GM23338 (cell line): ENCODE results near the gene PSMD10. TPM values are rescaled to one million over a fixed set of nuclear protein-coding genes. Genes with fewer than 3 reads are reported as not detected.

ENCODE experiments used
- ATAC-seq: fragments of 200-7000 bp; cut with Tn5 transposase; 3 replicates; pipeline ENCODE4 v1.9.1; 2020
- DNase-seq: peaks from one replicate; pipeline ENCODE4 v3.0.0-alpha.2; 2015; ENCODE audit warnings: low spot score
- H2AFZ ChIP-seq: fragments of 200-600 bp; sonication (generic); 2 replicates; pipeline ENCODE4 v1.8.0; 2016; ENCODE audit warnings: antibody characterized with exemption, mild to moderate bottlenecking, moderate library complexity
- H3F3A ChIP-seq: fragments of 200-600 bp; sonication (generic); replicated peaks from 2 replicates; pipeline ENCODE4 v1.8.0; 2017; ENCODE audit warnings: antibody characterized with exemption, mixed run types, low read depth
- H3K27ac ChIP-seq: fragments of 200-600 bp; sonication (generic); 2 replicates; pipeline ENCODE4 v1.6.1; 2016; ENCODE audit warnings: low read depth
- H3K27me3 ChIP-seq: fragments of 200-600 bp; sonication (generic); 2 replicates; pipeline ENCODE4 v1.8.0; 2016; ENCODE audit warnings: mild to moderate bottlenecking, mixed run types, moderate library complexity; ENCODE audit not compliant: insufficient read depth
- H3K36me3 ChIP-seq: fragments of 200-600 bp; sonication (generic); 2 replicates; pipeline ENCODE4 v1.8.0; 2016; ENCODE audit warnings: mild to moderate bottlenecking; ENCODE audit not compliant: insufficient read depth
- H3K4me1 ChIP-seq: fragments of 200-600 bp; sonication (generic); 2 replicates; pipeline ENCODE4 v1.8.0; 2016; ENCODE audit warnings: mild to moderate bottlenecking, moderate library complexity; ENCODE audit not compliant: insufficient read depth
- H3K4me2 ChIP-seq: fragments of 200-600 bp; sonication (generic); 2 replicates; pipeline ENCODE4 v1.7.1; 2017; ENCODE audit warnings: mixed run types
- H3K4me3 ChIP-seq: fragments of 200-600 bp; sonication (generic); 2 replicates; pipeline ENCODE4 v1.6.1; 2016; ENCODE audit warnings: mixed run types
- H3K79me2 ChIP-seq: fragments of 200-600 bp; sonication (generic); replicated peaks from 2 replicates; pipeline ENCODE4 v1.8.0; 2017; ENCODE audit warnings: mild to moderate bottlenecking; ENCODE audit not compliant: insufficient read depth
- H3K9me2 ChIP-seq: fragments of 200-600 bp; sonication (generic); 2 replicates; pipeline ENCODE4 v1.8.0; 2017; ENCODE audit not compliant: insufficient read depth
- H4K20me1 ChIP-seq: fragments of 200-600 bp; sonication (generic); replicated peaks from 2 replicates; pipeline ENCODE4 v1.8.0; 2017; ENCODE audit warnings: mild to moderate bottlenecking; ENCODE audit not compliant: insufficient read depth
- H3K27ac Mint-ChIP-seq: 2 replicates; pipeline ENCODE4 v1.8.0; 2020; ENCODE audit warnings: inconsistent platforms, mild to moderate bottlenecking, moderate library complexity, mixed read lengths
- H3K27me3 Mint-ChIP-seq: 3 replicates; pipeline ENCODE4 v1.8.0; 2022; ENCODE audit warnings: low read depth, mild to moderate bottlenecking, moderate library complexity, mixed read lengths, inconsistent platforms; ENCODE audit not compliant: insufficient read depth, poor library complexity
- H3K36me3 Mint-ChIP-seq: 3 replicates; pipeline ENCODE4 v1.8.0; 2021; ENCODE audit warnings: low read depth, mild to moderate bottlenecking, inconsistent platforms, moderate library complexity, mixed read lengths
- H3K4me1 Mint-ChIP-seq: 3 replicates; pipeline ENCODE4 v1.8.0; 2020; ENCODE audit warnings: mild to moderate bottlenecking, inconsistent platforms, mixed read lengths
- H3K4me3 Mint-ChIP-seq: 3 replicates; pipeline ENCODE4 v1.8.0; 2021; ENCODE audit warnings: moderate library complexity, mild to moderate bottlenecking, inconsistent platforms, mixed read lengths
- H3K9me3 Mint-ChIP-seq: 3 replicates; pipeline ENCODE4 v1.8.0; 2020; ENCODE audit warnings: moderate library complexity, mild to moderate bottlenecking, inconsistent platforms, mixed read lengths
- CREB1 ChIP-seq: fragments of 250-450 bp; sonication (Bioruptor Pico); IDR thresholded peaks from 2 replicates; pipeline ENCODE4 v1.5.0; 2020; ENCODE audit warnings: low read depth, mild to moderate bottlenecking, moderate library complexity
- ETS1 ChIP-seq: IDR thresholded peaks from 2 replicates; pipeline ENCODE4 v1.6.1; 2016; ENCODE audit warnings: antibody characterized with exemption
- EZH2phosphoT487 ChIP-seq: fragments of 200-600 bp; sonication (generic); IDR thresholded peaks from one replicate; pipeline ENCODE4 v1.8.1; 2018; ENCODE audit warnings: antibody characterized with exemption; ENCODE audit not compliant: unreplicated experiment
- JUNB ChIP-seq: IDR thresholded peaks from one replicate; pipeline ENCODE4 v1.6.1; 2016; ENCODE audit warnings: antibody characterized with exemption; ENCODE audit not compliant: unreplicated experiment
- NANOG ChIP-seq: IDR thresholded peaks from 2 replicates; pipeline ENCODE4 v1.6.1; 2016; ENCODE audit warnings: antibody characterized with exemption, borderline replicate concordance
- POLR2AphosphoS5 ChIP-seq: IDR thresholded peaks from 2 replicates; pipeline ENCODE4 v1.6.1; 2016; ENCODE audit warnings: antibody characterized with exemption, low read depth
- STAT1 ChIP-seq: IDR thresholded peaks from one replicate; pipeline ENCODE4 v1.6.1; 2016; ENCODE audit warnings: antibody characterized with exemption; ENCODE audit not compliant: unreplicated experiment
- ZNF114 ChIP-seq: fragments of 250-450 bp; sonication (Bioruptor Pico); IDR thresholded peaks from 2 replicates; pipeline ENCODE4 v1.5.0; 2020; ENCODE audit warnings: mild to moderate bottlenecking, moderate library complexity
- ZNF462 ChIP-seq: fragments of 250-450 bp; sonication (Bioruptor Pico); IDR thresholded peaks from 2 replicates; pipeline ENCODE4 v1.5.0; 2020; ENCODE audit warnings: mild to moderate bottlenecking, moderate library complexity
- polyA plus RNA-seq: library from polyadenylated mRNA; unstranded; fragments of >200 nt; fragmentation: Nextera tagmentation; extraction: Ambion mirVana; gene quantifications from 2 replicates; pipeline ENCODE4 v1.2.1, GENCODE V29; 2016
- total RNA-seq: library from RNA; depleted of rRNA; stranded (reverse); fragments of >200 nt; shearing (Covaris generic); gene quantifications from 2 replicates; pipeline ENCODE4 v1.2.3, GENCODE V29; 2014

The PSMD10 gene
- total and polyA plus RNA-seq, 2 experiments from 2014 or later: 53.0 to 61.2 TPM

GRCh38 chrX:108131471-108131870 is 40.1 kb upstream of the PSMD10 start (continued):
- TF ChIP-seq ZNF462 (no peak), POLR2AphosphoS5 (no peak)

GRCh38 chrX:108130889-108131288 is 39.5 kb upstream of the PSMD10 start:
- Histone ChIP-seq H3K9me2 (no peaks in the 10 kb centered on the region), H2AFZ (no peak overlapping the region), H3K4me1 (peaks cover 4% of the 10 kb centered on the region; the same call in 1 of the 2 replicates), H3K27ac (no peak overlapping the region), H3F3A (no peaks in the 10 kb centered on the region), H3K79me2 (no peaks in the 10 kb centered on the region), H3K27me3 (no peaks in the 10 kb centered on the region), H4K20me1 (no peaks in the 10 kb centered on the region), H3K4me2 (no peak overlapping the region), H3K36me3 (no peaks in the 10 kb centered on the region), H3K4me3 (no peak overlapping the region)
- Mint-ChIP-seq H3K36me3 (no peaks in the 10 kb centered on the region), H3K27me3 (no peaks in the 10 kb centered on the region), H3K4me3 (no peak overlapping the region), H3K9me3 (no peaks in the 10 kb centered on the region), H3K4me1 (peaks cover 11% of the 10 kb centered on the region), H3K27ac (no peak overlapping the region)
- DNase-seq (no peak), ATAC-seq (no peak)
- TF ChIP-seq EZH2phosphoT487 (no peak), NANOG (no peak), JUNB (no peak), ETS1 (no peak), CREB1 (CRISPR knock-in tag) (no peak), STAT1 (no peak), ZNF114 (CRISPR knock-in tag) (no peak), ZNF462 (no peak)
